ENCODE measurements around the gene PADI1.

Gene PADI1, protein sequence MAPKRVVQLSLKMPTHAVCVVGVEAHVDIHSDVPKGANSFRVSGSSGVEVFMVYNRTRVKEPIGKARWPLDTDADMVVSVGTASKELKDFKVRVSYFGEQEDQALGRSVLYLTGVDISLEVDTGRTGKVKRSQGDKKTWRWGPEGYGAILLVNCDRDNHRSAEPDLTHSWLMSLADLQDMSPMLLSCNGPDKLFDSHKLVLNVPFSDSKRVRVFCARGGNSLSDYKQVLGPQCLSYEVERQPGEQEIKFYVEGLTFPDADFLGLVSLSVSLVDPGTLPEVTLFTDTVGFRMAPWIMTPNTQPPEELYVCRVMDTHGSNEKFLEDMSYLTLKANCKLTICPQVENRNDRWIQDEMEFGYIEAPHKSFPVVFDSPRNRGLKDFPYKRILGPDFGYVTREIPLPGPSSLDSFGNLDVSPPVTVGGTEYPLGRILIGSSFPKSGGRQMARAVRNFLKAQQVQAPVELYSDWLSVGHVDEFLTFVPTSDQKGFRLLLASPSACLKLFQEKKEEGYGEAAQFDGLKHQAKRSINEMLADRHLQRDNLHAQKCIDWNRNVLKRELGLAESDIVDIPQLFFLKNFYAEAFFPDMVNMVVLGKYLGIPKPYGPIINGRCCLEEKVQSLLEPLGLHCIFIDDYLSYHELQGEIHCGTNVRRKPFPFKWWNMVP

DNA sequence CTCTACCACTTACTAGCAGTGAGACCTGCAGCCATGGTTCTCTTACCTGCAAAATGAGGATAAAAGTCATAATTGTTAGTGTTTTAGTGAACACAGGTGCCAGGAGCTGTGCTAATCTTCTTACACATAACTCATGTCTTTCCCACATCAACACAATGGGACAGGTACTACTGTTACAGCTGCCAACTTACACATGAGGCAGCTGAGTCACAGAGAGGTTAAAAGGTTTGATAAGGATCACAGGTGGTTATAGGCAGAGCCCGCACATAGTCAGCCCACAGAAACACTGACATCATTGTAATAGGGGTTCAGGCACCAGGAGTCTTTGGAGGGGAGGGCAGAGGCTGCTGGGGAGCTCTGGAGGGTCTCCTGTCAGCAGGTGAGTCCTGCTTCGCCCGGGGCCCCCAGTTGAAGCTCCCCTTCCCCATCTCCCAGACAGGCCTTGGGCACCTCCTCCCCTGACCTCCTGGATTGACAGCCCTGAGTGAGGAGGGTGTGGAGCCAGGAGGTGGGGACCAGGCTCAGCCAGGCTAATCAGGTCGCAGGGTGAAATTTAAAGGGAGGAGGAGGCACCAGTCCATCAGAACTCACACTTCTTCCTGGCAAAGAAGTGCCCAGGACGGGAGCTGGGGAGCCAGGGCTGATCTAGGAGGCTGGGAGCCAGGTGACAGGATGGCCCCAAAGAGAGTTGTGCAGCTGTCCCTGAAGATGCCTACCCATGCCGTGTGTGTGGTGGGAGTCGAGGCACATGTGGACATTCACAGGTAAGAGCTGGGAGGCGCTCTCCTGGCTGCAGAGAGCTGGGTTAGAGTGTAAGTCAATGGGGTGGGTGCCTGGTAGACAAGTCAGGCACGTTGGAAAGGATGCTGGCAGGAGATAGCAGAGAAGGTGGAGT, at the start of gene PADI1:
Gene PADI1, plus strand, starts transcription at position 583 of the 895 bp plus-strand sequence. Its CDS starts 90 bp downstream, at position 673.
- DNase-seq: no peak

DNA sequence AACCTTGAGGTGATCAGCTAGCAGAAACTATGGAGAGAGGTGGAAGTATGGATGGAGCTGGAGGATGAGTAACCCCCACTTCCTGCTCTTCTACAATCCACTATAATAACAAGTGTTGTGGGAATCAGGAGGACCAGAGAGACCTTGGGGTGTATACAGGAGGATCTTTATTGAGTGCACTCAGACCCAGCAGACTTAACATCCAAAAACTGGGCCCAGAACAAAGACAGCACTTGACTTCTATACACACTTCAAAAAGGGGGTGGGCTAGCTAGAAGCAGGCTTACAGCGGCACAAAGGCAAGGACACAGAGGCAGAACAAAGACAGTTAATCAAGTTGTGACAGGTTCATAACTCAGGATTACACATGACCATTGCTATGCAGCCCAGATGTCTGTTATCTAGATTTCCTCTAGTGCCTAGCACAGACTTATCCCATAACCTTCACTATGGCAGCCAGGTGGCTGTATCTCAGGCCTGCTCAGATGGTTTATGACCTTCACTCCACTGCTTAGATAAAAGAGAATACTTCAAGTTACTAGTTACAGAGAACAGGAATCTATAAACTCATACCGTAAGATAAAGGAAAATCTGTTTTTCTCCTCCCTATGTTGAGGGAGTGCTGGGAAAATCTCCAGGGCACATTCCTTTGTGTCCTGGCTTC, 49.5 kb upstream of the PADI1 start:
- DNase-seq: no peak

DNA sequence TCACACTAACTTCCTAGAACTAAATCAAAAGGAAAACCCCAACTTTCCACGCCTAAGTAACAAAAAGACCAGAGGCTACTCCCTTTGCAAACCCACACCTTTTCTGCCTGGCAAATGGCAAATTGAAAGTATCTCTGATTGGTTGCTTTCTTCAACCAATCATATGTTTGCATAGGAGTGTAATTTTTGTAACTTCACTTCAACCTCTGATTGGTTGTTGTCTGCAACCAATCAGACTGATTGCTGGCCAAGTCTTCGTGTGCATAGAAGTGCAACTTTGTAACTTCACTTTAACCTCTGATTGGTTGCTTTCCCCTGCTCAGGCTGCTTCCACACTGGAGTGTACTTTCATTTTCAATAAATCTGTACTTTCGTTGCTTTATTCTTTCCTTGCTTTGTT, 48.8 kb upstream of the PADI1 start:
- no peak for DNase-seq

DNA sequence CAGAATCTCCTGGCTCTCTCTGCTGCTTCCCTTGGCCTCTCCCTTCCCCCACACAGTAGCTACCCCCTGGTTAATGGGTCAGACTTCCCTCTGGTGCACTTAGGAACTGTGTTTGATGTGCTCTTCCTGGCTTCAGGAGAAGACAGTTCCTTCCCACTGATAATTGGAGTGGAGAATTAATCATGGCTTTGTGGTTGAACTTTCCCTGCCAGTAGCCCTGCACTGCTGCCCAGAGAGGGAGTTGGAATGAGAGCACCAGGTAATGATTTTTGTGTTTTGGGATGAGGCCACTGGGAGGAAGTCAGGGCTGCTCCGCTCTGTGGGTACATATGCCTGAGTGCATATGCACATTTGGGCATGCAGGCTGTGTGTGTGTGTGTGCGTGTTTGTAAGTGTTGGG, 46.0 kb upstream of the PADI1 start:
- DNase-seq: no peak

DNA sequence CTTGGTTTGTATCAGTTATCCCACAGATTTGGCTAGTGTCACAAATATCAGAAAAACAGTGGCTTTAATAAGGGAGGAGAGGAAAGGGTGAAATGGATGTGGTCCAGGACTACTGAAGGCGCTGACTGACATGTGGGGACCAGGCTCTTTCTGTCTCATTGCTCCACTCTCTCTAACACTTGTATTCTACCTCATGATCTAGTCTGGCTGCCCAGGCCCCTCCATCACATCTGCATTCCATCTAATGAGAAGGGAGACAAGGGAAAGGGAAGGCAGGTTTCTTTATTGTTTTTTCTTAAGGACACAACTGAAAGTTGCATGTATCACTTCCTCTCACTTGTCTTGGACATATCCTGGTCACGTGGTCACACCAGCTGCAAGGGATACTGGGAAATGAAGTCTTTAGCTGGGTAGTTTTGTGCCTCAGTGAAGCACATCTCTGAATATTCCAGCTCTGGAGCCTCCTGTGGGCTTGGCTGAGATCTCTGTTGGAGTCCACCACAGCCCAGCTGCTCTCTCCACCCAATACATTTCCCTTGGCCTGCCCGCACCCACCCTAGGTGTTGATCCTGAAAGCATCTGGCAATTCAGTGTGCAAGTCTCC, 43.7 kb upstream of the PADI1 start:
- no peak for DNase-seq

DNA sequence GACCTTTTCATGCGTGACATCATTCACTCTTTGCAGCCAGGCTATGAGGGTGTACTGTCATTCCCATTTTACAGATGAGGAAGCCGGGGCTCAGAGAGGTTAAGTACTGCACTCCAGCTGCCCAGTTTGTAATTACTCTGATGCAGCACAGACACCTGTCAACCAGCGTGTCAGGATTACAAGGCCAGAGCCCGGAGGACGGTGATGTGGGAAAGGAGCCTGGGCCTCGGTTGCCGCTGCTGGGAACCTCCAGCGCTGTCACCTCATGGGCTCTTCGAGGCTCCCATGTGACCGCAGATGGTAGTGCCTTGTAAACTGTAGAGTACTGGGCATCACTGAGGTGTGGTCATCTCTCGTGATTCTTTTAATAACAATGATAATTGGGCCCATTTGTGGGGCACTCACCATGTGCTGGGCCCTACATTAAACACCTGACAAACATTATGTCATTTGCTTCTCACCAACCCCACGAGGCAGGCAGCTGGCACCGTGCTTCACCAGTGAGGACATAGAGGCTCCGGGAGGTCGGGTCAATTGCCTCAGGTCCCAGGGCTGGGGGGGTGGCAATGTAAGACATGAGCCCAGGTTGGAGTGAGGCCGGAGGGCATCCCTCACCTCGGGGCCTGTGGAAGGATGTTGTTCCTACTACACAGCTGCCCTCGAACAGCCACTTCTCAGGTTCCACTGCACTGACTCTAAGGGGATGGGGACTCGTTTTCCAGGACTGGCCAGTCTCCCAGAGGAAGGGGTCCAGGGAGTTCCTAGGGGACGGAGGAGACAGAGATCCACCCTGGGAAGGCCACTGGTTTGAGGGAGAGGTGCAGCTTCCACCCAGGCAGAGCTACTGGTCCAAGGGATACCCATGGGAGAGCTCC, 42.8 kb upstream of the PADI1 start:
- DNase-seq: no peak

DNA sequence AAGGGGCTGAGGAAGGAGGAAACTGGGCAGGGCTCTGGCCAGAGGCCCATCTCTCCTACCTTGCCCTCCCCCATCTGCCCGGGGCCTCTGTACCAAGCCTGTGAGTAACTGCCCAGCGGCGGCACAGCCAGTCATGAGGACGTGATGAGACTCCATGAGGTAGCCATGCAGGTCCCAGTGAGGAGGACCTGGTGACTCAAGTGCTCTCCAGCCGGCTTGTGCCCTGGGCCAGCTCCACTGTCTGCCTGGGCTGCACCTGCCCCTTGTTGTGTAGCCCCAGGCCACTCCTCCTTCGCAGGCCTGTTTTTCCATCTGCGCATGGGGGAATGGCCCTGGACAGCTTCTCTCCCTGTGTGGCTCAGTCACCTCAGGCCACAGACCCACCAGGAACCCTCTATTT, 42.0 kb upstream of the PADI1 start:
- no peak for DNase-seq

DNA sequence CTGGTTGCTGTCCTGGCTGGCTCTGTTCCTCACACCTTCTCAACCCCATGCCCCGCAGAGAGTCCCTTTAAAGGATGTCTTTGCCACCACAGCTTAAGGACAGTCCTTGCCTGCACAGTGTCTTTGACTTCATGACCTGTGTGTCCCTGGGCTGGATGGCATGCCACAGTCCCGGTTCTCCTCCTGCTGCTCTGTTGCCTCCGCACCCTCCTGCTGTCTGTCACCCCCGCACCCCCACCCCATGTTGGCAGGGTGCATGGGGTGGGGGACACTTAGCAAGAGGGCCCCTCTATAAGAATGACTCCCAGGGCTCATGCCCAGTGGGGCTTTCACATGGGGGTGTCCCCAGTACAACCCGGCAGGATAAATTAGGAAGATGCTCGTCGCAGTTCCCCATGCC, 41.6 kb upstream of the PADI1 start:
- no peak for DNase-seq

DNA sequence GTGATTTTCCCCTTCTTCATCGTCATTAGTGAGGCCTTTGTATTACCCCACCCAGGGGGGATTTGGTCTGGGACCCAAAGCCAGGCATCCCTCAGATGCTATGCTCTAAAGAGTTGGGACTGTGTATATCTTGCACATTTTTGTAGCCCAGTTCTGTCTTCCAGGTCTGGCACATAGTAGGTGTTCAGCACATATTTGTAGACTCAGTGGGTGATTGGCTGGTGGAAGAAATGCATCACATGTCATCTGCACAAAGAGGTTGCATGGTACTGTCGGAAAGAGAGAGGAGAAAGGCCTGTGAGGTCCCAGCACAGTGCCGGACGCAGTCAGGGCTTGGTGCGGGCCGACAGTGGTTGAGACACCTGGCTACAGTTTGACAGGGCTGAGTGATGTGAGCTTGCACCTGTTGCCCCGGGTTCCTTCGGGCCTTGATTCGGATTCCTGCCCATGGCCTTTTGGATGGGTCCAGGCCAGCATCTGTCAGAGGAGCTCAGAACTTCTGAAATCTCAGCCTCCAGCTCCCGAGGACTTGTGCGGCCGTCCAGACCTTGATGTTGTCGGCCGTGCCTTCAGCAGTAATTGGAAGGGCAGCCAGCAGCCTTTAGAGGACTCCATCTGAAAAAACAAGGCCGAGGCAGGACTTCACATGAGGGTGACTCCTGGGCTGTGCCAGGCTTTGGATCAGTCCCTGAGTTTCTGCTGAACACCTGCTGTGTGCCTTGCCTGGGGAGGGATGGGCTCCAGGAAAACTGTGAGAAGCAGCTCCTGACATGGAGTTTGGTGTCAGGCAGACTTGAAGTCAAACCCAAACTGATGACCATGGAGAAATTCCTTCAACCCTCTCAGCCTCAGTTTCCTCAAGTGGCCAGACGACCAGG, 40.9 kb upstream of the PADI1 start:
- DNase-seq: no peak

DNA sequence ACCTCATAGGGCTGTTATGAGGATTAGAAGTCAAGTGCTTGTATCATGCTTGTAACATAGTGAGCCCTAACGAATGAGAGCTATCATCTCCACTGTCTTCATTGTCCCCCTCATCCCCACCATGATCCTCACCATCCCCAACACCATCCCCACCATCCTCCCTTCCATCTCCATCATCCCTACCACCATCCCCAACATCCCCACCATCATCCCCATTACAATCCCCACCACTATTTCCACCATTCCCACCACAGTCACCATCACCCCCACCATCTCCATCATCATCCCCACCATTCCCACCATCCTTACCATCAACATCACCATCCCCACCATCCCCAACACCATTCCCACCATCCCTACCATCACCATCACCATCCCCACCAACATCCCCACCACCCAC, 39.1 kb upstream of the PADI1 start:
- DNase-seq: no peak

DNA sequence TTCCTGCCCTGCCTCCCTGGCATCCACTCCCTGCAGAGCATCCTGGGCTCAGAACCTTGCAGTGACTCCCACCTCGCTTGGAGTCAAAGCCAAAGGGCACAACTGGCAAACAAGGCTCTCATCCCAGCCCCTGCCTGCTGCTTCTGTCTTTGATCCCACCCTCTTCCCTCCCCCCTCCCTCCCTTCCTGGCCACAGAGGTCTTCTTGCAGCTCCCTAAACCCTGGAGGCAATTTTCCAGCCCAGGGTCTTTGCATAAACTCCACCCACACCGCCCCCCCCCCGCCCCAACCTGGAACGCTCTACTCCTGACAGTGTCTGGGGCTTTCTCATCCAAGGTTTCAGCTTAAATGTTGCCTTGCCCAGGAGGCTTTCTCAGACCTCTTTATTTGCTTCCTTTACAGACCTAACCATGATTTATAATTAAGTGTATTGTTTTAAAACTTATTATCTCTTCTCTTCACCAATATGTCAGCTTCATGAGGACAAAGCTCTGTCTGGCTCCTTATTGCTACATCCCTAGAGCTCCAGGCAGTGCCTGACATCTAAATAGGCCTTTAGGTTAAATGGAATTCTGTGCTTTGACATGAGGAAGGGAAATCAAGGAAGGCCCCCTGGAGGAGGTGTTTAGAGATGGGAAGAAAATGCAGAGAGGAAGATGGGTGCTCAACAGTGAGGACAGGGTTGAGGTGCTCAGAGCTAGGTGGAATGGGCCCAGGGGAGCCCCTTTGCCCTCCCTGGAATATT, 37.7 kb upstream of the PADI1 start:
- no peak for DNase-seq

DNA sequence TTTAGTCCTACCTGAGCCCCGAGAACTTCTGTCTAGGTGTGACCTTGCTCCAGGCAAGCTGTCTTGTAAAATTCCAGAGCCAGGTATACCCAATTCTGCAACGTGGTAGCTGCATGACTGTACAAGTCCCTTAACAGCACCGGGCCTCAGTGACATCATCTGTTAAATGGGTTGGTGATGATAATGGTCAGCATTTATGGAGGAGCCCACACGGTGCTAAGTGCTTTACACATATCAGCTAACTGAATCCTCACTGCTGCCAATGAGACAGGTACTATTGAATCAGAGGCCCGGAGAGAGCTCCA, 37.2 kb upstream of the PADI1 start:
- DNase-seq: no peak

DNA sequence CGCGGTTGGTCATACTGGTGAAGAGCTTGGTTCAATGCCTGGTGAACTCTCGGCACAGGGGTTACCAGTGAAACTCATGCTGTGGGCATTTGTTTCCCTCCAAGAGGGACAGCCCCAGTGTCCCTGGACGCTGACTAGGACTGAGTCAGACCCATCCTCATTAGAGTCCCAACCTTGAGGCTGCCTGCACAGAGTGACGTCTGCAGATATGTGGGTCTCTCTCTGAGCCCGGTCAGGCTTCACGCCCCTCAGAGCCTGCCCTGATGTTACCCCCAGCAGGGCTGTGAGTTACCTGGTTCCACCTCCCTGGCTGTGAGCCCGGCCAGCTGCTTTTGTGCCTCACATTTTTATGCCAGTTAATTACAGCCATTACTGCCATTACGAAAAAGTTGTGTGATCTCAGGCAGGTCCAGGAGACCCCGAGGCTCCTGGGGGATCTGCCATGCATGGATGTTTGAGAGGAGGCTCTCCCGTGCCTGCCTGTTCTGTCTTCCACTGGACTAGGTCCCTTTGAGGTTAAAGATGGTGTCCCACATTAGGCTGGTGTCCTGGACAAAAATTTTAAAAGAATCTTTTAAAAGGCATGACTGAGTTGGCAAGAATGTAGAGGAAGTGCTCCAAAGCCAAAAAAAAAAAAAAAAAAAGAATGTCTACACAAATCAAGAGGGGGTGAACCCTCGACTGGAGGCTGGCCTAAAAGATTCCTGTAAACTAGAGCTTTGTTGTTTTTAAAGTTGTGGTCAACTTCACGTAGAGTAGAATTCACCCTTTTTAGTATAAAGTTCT, 36.6 kb upstream of the PADI1 start:
- DNase-seq: no peak

DNA sequence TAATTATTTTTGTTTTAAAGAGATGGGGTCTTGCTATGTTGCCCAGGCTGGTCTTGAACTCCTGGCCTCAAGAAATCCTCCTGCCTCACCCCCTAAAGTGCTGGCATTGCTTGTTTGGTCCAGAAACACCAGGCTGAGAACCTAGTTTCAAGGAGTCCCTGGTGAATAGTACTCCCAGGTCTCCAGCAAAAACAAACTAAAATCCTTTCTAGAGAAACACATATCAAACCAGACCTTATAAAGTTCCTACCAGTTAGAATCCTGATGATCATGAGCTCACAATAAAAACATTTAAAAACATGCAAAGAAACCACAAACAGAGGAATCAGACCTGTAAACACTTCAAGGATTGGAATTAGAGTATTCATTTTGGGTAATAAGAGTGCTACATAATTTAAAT, 34.4 kb upstream of the PADI1 start:
- no peak for DNase-seq

DNA sequence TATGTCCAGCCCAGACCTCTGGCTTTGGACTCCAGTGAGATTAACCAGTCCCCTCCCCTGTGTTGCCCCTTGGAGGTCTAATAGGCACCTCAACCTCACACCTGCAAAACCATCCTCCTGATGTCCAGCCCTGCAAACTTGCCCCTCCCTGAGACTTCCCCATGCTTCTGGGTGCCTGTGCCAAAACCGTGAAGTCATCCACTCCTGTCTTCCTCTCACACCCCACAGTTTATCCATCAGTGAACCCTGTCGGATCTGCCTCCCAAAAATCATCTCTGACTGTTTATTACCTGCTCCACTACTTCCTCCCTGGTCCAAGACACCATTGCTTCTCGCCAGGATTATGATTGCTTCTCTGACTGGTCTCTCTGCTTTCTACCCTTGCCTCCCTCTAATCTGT, 31.7 kb upstream of the PADI1 start:
- DNase-seq: no peak

DNA sequence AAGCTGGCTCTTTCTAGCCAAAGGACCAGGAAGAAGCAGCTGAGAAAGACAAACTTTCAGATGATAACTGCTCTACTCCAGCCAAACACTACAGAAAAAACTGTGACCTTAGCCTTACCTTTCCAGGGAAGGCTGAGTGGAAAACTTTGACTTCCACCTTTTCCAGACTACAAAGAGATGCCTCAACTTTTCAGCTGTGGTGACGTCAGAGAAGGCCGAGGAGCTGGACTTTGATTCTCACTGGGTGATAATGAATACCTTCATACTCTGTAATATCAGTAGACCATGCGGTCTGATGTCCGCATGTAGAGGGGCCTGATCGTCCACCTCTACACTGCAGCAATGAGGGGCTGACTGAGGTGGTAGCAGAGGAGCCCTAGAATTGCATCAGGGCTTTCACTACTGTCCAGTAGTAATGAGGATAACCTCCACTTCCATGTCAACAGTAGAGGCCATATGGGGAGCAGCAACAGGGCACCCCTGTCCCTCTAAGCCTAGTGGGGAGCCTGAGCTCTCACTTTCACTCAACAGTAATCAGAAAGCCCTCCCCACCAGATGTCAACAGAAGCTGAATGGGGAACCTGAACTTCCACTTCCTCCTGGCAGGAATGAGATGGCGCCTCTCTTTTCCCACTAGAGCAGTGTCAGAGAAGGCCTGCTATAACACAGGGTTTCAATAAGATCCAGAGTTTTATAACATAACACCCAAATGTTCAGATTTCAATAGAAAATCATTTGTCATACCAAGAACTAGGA, 28.4 kb upstream of the PADI1 start:
- DNase-seq: no peak

DNA sequence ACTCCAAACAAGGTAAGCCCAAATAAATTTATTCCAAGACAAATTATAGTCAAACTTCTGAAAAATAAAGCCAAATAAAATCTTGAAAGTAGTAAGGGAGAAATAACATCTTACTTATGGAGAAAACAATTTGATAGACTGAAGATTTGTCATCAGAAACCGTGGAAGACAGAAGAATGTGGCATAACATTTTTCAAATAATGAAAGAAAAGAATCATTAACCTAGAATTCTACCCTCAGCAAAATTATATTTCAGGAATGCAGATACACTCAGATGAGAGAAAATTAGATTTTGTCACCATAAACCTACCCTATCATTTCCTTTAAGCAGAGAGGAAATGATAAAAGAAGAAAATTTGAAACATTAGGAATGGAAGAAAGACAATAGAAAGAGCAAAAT, 27.3 kb upstream of the PADI1 start:
- DNase-seq: no peak

DNA sequence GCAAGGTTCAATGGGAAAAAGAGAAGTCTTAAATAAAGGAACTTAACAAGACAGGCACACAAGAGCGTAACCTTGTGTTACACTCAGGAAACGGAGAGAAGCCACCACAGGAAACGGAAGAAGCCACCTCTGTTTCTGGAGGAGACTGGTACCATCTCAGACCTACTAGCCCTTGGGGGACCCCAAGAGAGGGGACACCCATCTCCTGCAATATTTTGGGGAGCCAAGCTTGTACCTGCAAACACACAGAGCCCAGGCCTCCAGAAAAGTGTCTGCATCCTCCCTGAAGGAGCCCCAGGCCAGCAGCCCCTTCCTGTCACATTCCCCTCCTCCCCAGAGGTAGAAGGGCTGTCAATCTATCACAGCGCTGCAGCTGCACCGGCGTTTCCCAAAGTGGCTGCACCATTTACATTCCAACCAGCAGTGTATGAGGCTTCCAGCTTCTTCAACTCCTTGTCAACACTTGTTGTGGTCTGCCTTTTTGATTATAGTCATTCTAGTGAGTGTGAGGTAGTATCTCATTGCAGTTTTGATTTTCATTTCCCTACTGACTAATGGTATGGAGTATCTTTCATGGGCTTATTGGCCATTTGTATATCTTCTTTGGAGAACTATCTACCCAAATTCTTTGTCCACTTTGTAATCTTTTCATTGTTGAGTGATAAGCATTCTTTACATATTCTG, 23.0 kb upstream of the PADI1 start:
- DNase-seq: no peak
